Bronchial epithelial cell (primary cell): ENCODE results near the gene FGF1. TPM values are rescaled to one million over a fixed set of nuclear protein-coding genes. Genes with fewer than 3 reads are reported as not detected.

Source experiments
- DNase-seq: peaks from one replicate; pipeline ENCODE4 v3.0.0-alpha.2; 2010; ENCODE audit warnings: low read depth
- FAIRE-seq: peaks from 2 replicates; lab custom pipeline; 2011; peaks lifted over from hg19 to GRCh38; lab: Jason Lieb, UNC
- H3K27me3 ChIP-seq: 2 replicates; pipeline ENCODE4 v1.5.1; 2011; ENCODE audit warnings: low read length; ENCODE audit not compliant: control insufficient read depth, insufficient read depth
- H3K36me3 ChIP-seq: 2 replicates; pipeline ENCODE4 v1.5.1; 2011; ENCODE audit warnings: low read length; ENCODE audit not compliant: control insufficient read depth, insufficient read depth
- H3K4me3 ChIP-seq: 2 replicates; pipeline ENCODE4 v1.5.1; 2011; ENCODE audit warnings: mild to moderate bottlenecking, low read depth, low read length, control low read depth
- total RNA-seq: library from RNA; depleted of rRNA; stranded (reverse); fragments of >200 nt; gene quantifications from 2 replicates; pipeline ENCODE4 v1.2.1, GENCODE V29; 2014
- TF ChIP-seq, protein P1 (sequence below): IDR thresholded peaks from 2 replicates; pipeline ENCODE4 v1.5.1; 2011; ENCODE audit warnings: mild to moderate bottlenecking, moderate library complexity, low read length, control low read depth, inconsistent platforms; ENCODE audit not compliant: insufficient read depth, severe bottlenecking

Gene FGF1
- total RNA-seq, 1 donor from 2014 or later, result under 0.01 TPM

GRCh38 chr5:142699184-142699720 lies 13.4 kb upstream of the FGF1 start:
- TF ChIP-seq, protein P1, sequence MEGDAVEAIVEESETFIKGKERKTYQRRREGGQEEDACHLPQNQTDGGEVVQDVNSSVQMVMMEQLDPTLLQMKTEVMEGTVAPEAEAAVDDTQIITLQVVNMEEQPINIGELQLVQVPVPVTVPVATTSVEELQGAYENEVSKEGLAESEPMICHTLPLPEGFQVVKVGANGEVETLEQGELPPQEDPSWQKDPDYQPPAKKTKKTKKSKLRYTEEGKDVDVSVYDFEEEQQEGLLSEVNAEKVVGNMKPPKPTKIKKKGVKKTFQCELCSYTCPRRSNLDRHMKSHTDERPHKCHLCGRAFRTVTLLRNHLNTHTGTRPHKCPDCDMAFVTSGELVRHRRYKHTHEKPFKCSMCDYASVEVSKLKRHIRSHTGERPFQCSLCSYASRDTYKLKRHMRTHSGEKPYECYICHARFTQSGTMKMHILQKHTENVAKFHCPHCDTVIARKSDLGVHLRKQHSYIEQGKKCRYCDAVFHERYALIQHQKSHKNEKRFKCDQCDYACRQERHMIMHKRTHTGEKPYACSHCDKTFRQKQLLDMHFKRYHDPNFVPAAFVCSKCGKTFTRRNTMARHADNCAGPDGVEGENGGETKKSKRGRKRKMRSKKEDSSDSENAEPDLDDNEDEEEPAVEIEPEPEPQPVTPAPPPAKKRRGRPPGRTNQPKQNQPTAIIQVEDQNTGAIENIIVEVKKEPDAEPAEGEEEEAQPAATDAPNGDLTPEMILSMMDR, result peak; percentile 95
- Histone ChIP-seq H3K27me3 (peaks cover 3% of the 10 kb centered on the region), H3K36me3 (no peaks in the 10 kb centered on the region), H3K4me3 (no peak overlapping the region)
- DNase-seq (peak; percentile 72), FAIRE-seq (no peak)

DNA sequence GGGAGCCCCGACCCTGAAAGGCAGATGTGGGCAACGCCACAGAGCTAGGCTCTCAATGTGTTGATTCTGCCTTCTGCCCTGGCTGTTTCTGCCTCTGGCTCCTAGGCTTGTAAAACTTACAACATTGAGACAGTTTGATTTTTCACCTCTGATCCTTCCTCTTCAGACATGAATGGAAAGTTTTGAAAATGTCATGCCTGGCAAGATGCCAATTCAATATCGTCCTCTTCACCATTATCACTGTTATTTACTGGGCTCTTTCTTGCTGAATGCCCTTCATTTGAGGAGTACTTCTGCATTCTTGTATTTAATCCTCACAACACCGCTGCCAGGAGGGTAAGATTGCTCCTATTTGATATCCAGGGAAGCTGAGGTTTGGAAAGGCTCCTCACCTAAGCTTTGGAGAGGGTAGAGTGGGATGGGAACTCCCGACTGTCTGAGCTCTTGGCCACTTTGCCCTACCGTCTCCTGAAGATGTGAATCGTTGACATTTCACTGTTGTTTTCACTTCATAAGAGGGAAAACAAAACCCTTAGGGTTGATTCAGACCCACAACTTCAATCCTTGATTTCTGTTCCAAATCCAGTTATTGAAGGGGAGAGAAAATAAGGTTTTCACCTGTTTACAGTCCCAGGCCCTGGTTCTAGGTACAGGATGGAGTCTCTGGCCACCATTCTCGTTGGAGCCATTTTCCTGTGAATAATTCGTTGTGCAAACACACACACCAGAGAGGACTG lies 12.7 kb upstream of the FGF1 start:
- H3K4me3 ChIP-seq, result no peak overlapping the region
- TF ChIP-seq, protein P1, result no peak
- peaks cover 3% of the 10 kb centered on the region for H3K27me3 ChIP-seq
- DNase-seq, result no peak
- H3K36me3 ChIP-seq, result no peaks in the 10 kb centered on the region
- no peak for FAIRE-seq

DNA sequence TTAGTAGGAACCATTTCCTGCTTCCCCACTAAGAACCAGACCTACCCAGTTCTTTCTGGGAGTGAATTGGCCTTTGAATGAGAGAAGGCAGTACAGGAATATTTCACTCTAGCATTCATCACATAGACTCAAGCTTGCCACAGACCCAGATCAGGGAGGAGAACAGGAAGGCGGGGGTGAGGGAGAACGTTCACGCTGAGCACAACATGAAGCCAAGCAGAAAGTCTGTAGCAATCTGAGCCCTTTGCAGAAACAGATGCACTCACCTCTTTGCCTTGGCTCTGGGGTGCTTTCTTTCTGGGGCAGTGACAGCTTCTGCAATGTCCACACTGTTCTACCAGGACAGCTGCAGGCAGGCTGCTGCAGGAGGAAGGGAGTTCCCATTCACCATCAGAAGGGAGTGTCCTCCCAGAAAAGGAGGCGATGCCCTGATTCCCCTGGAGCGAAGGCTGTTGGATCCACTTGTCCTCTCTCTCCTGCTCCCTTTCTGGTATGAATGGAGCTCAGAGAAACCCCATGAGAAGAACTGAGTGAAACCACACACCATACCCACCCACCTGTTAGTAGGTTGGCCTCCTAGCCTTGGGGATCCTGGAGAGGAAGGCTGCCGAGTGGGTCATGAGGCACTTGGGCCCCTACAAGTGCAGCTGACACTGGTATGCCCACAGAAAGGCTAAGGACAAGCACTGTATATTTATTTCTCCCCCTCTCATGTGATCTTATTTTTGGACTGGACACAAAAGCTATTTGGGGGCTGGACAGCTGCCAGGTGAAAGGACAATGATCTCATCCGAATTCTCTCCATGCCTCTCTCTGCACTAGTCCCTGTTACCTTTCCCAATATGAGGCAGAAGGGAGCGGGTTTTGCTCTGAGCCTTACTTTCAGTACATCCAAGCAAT lies 11.7 kb upstream of the FGF1 start:
- TF ChIP-seq, protein P1, result no peak
- peak; percentile 75 for FAIRE-seq
- Histone ChIP-seq H3K4me3 (no peak overlapping the region), H3K36me3 (no peaks in the 10 kb centered on the region), H3K27me3 (peaks cover 3% of the 10 kb centered on the region)
- DNase-seq, result no peak

DNA sequence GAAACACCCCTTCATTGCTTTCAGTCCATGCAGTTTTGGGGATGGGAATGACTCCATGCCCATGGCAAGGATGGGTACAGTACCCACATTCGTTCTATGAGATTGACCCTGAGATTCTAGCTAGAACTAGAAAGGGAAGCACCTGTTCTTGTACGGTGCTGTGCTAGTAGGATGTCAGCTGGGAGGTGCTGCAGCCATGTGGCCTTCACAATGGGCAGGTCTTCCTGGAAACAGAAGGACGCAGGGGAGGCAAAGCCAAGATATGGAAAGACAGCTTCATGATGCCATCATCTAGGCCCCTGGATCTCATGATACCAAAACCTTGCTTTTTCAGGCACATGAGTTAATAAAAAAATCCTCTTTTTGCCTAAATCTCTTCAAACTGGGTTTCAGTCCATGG lies 10.5 kb upstream of the FGF1 start:
- no peak for DNase-seq
- FAIRE-seq, result no peak
- TF ChIP-seq, protein P1, result no peak
- no peaks in the 10 kb centered on the region for H3K36me3 ChIP-seq
- H3K27me3 ChIP-seq, result peaks cover 3% of the 10 kb centered on the region
- no peak overlapping the region for H3K4me3 ChIP-seq

DNA sequence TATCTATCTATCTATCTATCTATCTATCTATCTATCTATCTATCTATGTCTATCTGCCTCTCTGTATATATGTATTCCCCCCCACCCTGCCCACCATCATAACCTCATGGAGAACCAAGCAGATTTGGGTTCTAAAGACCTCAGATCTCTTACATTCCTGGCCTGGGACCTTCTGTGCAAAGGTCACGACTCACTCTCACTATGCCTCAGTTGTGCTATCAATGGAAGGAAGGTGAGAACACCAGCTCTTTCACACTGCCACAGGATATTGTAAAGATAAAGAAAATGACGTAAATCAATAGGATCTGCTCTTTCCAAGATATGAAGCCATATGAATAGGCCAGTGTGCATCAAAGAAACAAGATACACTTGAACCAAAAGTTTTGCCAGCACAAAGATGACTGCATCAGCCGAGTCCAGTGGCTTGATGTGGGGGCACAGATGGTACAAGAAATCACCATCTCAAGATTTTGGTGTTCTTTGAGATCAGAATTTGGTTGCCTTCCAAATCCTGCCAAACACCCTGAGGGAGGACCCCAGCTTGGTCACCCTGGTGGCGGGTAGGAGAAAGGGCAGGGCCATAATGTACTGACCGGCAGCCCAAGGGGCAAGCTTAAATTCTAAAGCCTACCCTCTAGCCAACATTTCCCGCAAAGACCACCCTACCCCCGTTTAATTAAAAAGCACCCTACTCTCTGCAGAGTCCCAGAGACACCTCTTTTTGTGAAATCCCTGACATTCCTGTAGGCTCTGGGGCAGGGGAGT lies 8.4 kb upstream of the FGF1 start:
- FAIRE-seq (no peak), DNase-seq (no peak)
- Histone ChIP-seq H3K4me3 (no peak overlapping the region), H3K27me3 (peaks cover 3% of the 10 kb centered on the region), H3K36me3 (no peaks in the 10 kb centered on the region)
- TF ChIP-seq, protein P1, result no peak
